ENCODE results near the gene TSPYL2.

Gene TSPYL2

GRCh38 chrX:53125506-53125905, 43.3 kb downstream of the TSPYL2 start:
- no peak for TF ChIP-seq CTCF (IDR thresholded peaks at IDR 0.05; ENCODE audit: low read depth, low read length)
- no peak for DNase-seq (ENCODE audit: extremely low read depth, low read depth)

- DNase-seq (ENCODE audit: extremely low read depth, low read depth): no peak
- no peak for TF ChIP-seq CTCF (IDR thresholded peaks at IDR 0.05; ENCODE audit: low read depth, low read length)
Observed at GRCh38 chrX:53126377-53126776, 44.2 kb downstream of the TSPYL2 start.

- no peak for DNase-seq (ENCODE audit: extremely low read depth, low read depth)
- no peak for TF ChIP-seq CTCF (IDR thresholded peaks at IDR 0.05; ENCODE audit: low read depth, low read length)
Observed at GRCh38 chrX:53128097-53128749, 46.1 kb downstream of the TSPYL2 start.

GRCh38 chrX:53133400-53133799, 51.2 kb downstream of the TSPYL2 start:
- no peak for DNase-seq (ENCODE audit: extremely low read depth, low read depth)
- TF ChIP-seq CTCF (IDR thresholded peaks at IDR 0.05; ENCODE audit: low read depth, low read length): no peak

- TF ChIP-seq CTCF (IDR thresholded peaks at IDR 0.05; ENCODE audit: low read depth, low read length): no peak
Observed at GRCh38 chrX:53135581-53135980, 53.4 kb downstream of the TSPYL2 start.

More at GRCh38 chrX:53135581-53135980, 53.4 kb downstream of the TSPYL2 start:
- no peak for DNase-seq (ENCODE audit: extremely low read depth, low read depth)

All from AG09319 (cell line).